Measurements from ENCODE around the gene NAP1L1.

- no peak for TF ChIP-seq EZH2 (IDR thresholded peaks at IDR 0.05)
- TF ChIP-seq POLR2AphosphoS5 (IDR thresholded peaks at IDR 0.05; ENCODE audit: borderline replicate concordance, low read depth, low read length): no peak
- no peak for TF ChIP-seq FOXP2 (optimal IDR thresholded peaks at IDR 0.05; ENCODE audit: control extremely low read depth, extremely low read length, insufficient read depth)
Observed at GRCh38 chr12:76055393-76055792, 29.1 kb downstream of the NAP1L1 start.
